ENCODE data around the gene SLC12A4.
A peak's percentile ranks its signal among the peaks of the same experiment; 100 is the strongest.
"Not testable (repeated sequence)": the region's sequence is repeated elsewhere in the genome, so short reads cannot be mapped to it uniquely, and the experiment has no call there.

SLC12A4 gene

GRCh38 chr16:67940446-67941089 lies 27.9 kb downstream of the SLC12A4 start:
- DNase-seq, result no peak

GRCh38 chr16:67939507-67940445 lies 28.7 kb downstream of the SLC12A4 start:
- no peak for DNase-seq

GRCh38 chr16:67937713-67938112 lies 30.7 kb downstream of the SLC12A4 start:
- DNase-seq, result not testable (repeated sequence)

DNA sequence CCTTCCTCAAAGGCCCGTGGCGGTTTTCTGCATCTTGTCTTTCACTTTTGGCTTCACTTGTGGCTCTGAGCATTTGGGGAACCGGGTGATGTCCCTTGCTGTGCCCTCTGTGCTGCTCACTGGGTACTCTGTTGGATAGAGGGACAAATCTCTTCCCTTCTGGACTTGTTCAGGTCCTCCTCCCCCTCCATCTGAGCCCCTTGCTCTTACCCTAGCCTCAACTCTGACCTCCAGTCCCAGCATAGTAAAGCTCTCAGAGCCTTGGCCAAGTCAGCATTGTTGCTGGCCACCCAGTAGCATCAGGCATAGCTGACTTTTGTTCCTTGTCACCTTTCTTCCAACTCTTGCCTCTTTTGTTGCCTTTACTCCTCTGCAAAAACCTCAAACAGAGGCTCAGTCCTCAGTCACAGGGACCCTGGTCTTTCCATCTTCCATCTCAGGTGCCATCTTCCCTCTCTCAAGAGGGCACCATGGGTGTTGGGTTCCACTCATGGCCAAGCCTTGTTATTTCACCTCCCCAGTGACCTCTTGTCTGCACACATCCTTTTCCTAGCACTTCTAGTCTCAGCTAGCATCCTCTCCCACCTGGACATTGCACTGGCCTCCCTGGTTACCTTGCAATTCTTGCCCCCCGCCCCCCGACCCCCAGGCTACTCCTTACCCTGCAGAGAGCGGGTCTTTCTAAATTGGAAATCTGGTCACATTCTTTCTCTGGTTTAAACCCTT lies 31.4 kb downstream of the SLC12A4 start:
- DNase-seq, result no peak

GRCh38 chr16:67936124-67936879 lies 32.1 kb downstream of the SLC12A4 start, which contains the start of gene PSMB10:
Gene PSMB10, minus strand, starts transcription at chr16:67936850. Its CDS starts 101 bp downstream, at chr16:67936749.
- no peak for DNase-seq

DNA sequence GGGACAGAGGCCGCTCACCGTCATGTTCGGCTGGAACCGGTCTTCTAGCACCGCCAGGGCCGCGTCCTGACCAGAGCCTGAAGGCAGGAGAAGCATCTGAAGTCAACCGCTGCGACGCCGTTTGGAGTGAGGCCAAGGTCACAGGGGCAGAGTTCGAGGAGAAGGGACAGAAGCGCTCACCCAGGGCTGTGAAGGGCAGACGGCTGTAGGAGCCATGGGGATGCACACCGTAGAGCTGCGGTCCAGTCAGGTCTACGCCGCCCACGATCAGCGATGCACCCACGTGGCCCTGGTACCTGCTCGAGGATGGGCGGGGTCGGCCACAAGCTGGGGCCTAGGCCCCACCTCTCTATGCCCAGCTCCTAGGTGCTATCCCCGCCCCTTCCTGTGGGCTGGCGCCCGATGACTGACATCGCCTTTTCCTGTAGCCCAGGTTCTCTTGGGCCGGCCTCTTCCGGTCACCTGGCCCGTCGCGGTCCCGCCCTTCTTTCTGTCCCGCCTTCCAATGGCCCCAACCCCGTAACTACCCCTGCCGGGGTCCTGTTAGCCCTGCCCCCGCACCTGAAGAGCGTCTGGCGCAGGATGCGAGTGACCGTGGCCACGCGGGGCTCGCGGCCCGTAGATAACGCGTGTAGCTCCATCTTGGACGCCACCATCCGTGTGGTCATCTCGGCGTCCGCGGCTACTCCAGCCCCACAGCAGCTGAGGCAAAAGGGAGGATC lies 32.9 kb downstream of the SLC12A4 start:
- peak; percentile 83 for DNase-seq

DNA sequence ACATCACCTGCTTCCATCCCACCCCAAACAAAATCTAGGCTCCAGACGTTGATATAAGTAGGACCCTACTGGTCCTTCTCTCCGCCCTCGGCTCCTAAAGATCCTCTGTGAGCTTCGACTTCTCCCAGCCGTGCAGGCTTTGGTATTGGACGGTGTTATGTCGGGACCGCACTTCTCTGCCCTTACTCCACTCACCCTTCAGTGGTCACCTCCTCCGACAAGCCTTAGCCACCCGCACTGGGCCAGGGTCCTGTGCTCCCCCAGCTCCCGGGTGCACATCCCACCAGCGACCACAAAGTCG lies 33.4 kb downstream of the SLC12A4 start:
- no peak for DNase-seq

GRCh38 chr16:67934306-67935100 lies 33.9 kb downstream of the SLC12A4 start:
- no peak for DNase-seq

GRCh38 chr16:67933805-67934204 lies 34.6 kb downstream of the SLC12A4 start:
- DNase-seq, result no peak

DNA sequence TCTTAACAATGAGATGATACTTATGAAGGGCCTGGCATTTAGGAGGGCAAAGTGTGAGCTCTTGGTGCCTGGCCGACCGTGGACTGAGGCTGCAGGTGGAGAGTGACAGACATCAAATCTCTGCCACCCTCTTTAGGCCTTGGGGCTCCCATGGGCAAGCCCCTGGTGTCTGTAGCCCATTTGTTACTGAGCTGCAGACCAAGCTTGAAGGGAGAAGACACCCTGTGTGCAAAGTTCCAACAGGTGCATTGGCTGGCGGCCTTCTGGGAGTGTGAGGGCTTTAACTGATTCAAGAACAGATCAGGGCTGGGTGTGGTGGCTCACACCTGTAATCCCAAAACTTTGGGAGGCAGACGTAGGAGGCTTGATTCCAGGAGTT lies 36.0 kb downstream of the SLC12A4 start:
- DNase-seq, result no peak

GRCh38 chr16:67931712-67932461 lies 36.5 kb downstream of the SLC12A4 start, which contains the start of gene CTRL:
Gene CTRL, minus strand, starts transcription at chr16:67931862. Its CDS starts 10 bp downstream, at chr16:67931852.
- no peak for DNase-seq

GRCh38 chr16:67930678-67931211 lies 37.7 kb downstream of the SLC12A4 start:
- no peak for DNase-seq

DNA sequence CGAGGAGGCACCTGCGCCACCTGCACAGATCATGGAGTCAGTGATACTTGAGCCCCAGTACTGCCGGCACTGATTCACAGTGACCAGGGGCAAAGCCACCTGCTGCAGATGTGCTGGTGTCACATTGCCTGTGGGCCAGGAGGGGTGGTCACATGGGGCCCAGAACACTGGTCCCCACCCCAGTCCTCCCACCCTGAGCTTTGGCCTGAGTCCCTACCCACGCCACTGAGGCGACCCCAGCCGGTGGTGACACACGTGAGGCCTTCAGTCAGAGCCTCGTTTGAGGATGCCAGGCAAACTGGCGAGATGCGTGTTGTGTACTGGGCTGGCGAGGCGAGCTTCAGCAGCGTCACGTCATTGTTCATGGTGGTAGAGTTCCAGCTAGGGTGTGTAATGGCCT lies 38.2 kb downstream of the SLC12A4 start:
- DNase-seq, result no peak

DNA sequence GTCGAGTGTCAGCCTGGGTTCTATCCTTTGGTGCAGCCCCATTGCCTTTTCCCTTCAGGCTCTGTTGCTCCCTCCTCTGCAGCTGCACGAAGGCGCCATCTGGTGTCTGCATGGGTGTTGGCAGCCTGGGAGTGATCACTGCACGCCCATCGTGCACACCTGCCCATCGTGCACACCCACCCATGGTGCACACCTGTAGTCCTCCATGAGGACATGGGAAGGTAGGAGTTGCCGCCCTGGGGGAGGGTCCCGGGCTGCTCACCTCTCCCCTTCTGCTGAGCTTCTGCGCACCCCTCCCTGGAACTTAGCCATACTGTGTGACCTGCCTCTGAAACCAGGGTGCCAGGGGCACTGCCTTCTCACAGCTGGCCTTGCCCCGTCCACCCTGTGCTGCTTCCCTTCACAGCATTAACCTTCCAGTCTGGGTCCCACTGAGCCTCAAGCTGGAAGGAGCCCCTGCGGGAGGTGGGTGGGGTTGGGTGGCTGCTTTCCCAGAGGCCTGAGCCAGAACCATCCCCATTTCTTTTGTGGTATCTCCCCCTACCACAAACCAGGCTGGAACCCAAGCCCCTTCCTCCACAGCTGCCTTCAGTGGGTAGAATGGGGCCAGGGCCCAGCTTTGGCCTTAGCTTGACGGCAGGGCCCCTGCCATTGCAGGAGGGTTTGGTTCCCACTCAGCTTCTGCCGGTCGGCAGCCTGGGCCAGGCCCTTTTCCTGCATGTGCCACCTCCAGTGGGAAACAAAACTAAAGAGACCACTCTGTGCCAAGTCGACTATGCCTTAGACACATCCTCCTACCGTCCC lies 39.7 kb downstream of the SLC12A4 start:
- no peak for DNase-seq

DNA sequence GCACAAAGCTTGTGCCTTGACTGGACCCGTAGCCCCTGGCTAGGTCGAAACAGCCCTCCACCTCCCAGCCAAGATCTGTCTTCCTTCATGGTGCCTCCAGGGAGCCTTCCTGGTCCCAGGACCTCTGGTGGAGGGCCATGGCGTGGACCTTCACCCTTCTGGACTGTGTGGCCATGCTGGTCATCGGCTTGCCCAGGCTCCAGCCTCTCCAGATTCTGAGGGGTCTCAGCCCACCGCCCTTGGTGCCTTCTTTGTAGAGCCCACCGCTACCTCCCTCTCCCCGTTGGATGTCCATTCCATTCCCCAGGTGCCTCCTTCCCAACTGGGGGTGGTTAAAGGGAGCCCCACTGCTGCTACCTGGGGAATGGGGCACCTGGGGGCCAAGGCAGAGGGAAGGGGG lies 40.3 kb downstream of the SLC12A4 start:
- no peak for DNase-seq

- no peak for DNase-seq
Observed at GRCh38 chr16:67927131-67927941, 41.1 kb downstream of the SLC12A4 start.

- peak; percentile 67 for DNase-seq
Observed at GRCh38 chr16:67926181-67926750, 42.2 kb downstream of the SLC12A4 start.
